T-helper 2 cell treated with Interferon-gamma antibody and Interleukin-4, amounts not matched to agents 100 ng/mL and 5 ng/mL, for 36 hours (primary cell): ENCODE results near the gene MED13. TPM values are rescaled to one million over a fixed set of nuclear protein-coding genes. Genes with fewer than 3 reads are reported as not detected.
"Not testable (repeated sequence)": the region's sequence is repeated elsewhere in the genome, so short reads cannot be mapped to it uniquely, and the experiment has no call there.

Source experiments
- intact Hi-C: fragments of 100-400 bp; cut with micrococcal nuclease; formaldehyde crosslinking; loops from one replicate; pipeline ENCODE4 v1.15.1; 2023
- total RNA-seq: library from RNA; stranded (reverse); gene quantifications from 2 replicates; pipeline ENCODE4 v1.2.3, GENCODE V29; 2022

Gene MED13
- total RNA-seq, 1 donor from 2014 or later = 60.7 TPM

- intact Hi-C loops = no loop called here
Observed at GRCh38 chr17:62001105-62001504, 64.0 kb downstream of the MED13 start.

DNA sequence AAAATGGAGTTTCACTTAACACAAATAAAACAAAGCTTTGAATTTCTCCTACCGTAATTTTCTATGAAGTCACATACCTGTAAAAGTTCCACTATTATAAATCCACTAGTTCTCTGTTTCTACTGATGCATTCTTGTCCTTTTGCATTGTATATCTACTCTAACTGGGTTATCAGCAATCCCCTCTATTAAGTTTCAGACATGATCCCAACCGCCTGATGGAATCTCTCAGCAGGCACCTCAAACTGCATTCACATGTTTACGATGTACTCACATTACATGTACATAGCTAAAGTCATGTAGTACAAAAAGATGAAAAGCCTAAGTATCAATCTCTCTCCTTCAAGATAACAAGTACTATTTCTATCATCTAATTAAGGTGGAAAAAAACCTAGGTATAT is 64.9 kb downstream of the MED13 start:
- intact Hi-C loops = no loop called here

DNA sequence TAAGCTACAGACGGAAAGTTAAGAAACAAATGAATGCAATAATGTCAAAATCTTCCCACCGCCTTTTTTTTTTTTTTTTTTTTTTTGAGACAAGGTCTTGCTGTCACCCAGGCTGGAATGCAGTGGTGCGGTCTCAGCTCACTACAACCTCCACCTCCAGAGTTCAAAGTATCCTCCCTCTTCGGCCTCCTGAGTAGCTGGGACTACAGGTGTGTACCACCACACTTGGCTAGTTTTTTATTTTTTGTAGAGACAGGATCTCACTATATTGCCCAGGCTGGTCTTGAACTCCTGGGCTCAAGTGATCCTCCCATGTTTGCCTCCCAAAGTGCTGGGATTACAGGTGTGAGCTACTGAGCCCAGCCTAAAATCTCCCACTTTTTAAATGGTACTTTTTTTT is 66.5 kb downstream of the MED13 start:
- intact Hi-C loops = not testable (repeated sequence)

- intact Hi-C loops = no loop called here
Observed at GRCh38 chr17:61997664-61998063, 67.4 kb downstream of the MED13 start.

- intact Hi-C loops = no loop called here
Observed at GRCh38 chr17:61996916-61997605, 68.0 kb downstream of the MED13 start.

- intact Hi-C loops = no loop called here
Observed at GRCh38 chr17:61989509-61989908, 75.6 kb downstream of the MED13 start.

DNA sequence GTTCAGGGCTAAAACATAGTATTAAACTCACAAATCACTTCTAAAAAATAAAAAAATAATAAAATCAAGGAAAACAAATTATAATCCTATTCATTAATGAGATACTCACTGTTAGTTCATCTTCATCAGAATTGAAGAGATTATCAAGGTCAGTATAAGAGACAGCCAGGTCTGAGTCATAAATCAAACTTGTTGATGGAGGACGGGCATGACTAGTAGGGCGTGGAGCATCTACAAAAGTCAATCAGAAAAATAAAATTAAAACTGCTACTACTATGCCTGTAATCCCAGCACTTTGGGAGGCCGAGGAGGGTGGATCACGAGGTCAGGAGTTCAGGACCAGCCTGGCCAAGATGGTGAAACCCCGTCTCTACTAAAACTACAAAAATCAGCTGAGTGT is 78.2 kb downstream of the MED13 start:
- intact Hi-C loops = no loop called here

- intact Hi-C loops = no loop called here
Observed at GRCh38 chr17:61984821-61985220, 80.3 kb downstream of the MED13 start.

DNA sequence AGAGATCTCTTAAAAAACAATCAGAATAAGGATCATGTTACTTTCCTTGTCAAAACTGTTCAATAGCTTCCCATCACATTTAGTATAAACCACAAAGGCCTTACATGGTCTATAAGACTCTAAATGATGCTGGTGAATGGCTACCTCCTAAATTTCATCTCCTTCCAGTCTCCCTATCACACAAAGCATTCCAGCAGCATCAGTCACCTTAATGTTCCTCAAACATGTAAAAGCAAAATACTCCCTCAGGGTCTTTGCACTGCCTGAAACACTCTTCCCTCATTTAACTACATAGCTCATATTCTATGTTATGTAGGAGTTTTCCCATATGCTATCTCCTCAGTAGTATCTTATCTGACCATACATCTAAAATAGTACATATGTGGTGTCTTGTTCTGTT is 83.8 kb downstream of the MED13 start:
- intact Hi-C loops = no loop called here

DNA sequence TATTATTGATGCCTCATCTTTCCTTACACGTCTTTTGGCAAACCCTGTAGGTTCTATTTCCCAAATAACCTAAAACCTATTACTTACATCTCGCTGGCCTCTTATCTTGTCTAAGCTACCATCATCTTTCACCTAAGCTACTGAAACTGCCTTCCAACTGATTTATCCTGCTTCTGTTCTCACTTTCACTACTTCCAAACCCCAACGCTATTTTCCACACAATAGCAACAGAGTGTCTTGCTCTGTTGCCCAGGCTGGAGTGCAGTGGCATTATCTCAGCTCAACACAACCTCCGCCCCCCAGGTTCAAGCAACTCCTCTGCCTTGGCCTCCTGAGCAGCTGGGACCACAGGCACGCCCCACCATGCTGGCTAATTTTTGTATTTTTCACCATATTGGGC is 84.5 kb downstream of the MED13 start:
- intact Hi-C loops = no loop called here

DNA sequence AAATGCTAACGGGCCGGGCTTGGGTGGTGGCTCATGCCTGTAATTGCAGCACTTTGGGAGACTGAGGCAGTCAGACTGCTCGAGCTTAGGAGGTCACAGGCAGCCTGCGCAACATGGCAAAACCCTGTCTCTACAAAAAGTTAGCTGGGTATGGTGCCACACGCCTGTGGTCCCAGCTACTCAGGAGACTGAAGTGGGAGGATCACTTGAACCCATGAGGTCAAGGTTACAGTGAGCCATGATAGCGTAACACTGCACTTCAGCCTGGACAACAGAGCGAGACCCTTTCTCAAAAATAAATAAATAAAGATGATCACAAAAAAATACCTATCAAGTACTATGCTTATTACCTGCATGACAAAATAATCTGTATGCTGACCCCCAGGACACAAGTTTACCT is 91.0 kb downstream of the MED13 start:
- intact Hi-C loops = no loop called here

GRCh38 chr17:61972311-61972710 is 92.8 kb downstream of the MED13 start:
- intact Hi-C loops = no loop called here

- intact Hi-C loops = no loop called here
Observed at GRCh38 chr17:61970030-61970429, 95.0 kb downstream of the MED13 start.

- intact Hi-C loops = no loop called here
Observed at GRCh38 chr17:61968757-61969156, 96.3 kb downstream of the MED13 start.

GRCh38 chr17:61967729-61968128 is 97.3 kb downstream of the MED13 start:
- intact Hi-C loops = no loop called here

DNA sequence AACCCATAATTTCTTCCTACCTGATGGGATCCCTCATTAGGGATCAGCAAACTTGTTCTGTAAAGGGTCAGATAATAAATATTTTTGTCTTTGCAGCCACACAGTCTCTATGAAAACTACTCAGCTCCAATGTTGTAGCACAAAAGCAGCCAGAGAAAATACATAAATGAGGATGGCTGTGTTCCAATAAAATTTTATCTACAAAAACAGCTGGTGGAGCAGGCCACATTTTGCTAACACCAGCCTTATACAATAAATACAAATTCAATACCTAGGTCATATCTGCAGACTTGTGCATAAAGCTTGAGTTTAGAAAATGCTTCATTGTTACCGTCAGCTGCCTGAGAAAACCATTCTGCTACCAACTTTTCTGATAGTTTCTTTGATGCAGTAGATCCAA is 98.9 kb downstream of the MED13 start:
- intact Hi-C loops = no loop called here

GRCh38 chr17:61955619-61956018 is 109.5 kb downstream of the MED13 start:
- intact Hi-C loops = no loop called here

DNA sequence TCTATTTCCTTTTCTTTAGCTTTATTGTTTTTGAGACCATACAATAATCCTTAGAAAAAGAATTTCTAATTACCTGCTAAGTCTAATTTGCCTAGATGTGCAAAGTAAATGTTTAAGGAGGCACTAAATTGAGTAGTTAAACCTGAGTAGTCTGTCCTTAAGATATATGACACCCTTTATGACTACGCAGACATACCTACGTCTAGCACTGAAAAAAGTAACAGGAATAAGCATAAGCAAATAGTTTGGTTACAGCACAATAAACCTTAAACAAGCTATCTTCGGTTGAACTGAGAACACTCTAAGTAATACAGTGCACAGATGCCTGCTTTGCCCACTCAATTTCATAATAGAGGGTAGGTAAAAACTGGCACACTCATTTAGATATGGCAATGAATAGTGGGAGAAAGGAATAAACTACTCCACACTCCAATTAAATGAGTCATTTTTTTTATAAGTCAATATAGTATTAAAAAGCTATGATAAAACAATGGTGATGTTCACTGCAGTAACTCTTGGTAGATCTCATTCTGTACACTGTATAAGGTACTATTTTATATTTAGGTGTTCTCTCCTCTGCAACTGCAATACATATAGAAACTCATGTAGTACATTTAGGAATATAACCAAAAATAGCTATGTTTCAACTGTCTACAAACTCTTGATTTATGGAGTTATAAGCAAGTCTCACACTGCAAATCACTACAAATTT is 117.6 kb downstream of the MED13 start:
- intact Hi-C loops = no loop called here

DNA sequence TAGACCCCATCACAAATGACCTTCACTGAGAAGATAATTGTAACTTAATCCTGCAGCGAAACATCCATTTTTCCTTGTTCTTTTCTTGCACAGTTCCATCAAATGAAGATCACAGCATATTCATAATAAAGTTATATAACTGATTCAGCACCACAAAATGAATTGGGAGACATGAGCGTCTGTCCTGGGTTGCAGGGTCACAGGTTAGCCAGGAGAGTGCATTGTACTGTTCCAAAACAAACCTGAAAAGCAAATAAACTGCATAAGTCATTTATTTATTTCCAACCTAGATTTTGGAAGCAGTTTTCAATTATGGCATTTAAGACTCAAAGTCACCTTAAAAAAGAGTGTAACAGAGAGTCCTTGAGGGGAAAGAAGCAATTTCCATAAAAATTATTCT is 118.7 kb downstream of the MED13 start:
- intact Hi-C loops = no loop called here

DNA sequence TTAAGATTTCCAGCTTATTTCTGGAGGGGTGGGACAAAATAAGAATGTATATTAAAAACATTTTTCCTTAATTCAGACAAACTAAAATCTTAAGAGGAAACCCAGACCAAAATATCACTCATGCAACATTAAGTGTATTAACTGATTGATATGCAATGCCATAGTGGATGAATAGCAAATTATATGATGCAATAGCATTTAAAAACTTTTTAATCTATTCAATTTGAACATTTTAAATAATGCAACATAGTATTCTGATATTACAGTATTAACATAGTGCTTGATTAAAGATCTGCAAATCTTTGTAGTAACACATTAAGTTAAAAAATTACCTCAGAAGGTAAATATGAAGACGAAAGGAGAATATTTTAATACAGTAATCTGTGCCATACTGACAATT is 122.0 kb downstream of the MED13 start:
- intact Hi-C loops = no loop called here

DNA sequence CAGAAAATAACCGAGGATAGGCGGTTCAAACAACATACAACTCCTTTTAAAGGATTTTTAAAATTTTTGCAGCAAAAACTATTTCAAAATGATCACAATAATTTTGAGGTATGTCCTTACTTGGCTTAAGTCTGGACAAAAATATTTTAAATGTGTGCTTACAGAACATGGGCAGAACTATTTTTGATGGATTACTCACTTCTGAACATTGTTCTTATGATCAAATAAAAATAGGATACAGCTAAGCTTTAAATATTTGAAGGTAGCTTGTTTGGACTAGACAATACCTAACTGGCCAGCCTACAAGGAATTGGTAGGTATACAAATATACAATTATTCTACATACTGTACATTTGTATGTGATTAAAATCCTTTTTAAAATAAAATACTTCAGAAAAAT is 123.0 kb downstream of the MED13 start:
- intact Hi-C loops = no loop called here

DNA sequence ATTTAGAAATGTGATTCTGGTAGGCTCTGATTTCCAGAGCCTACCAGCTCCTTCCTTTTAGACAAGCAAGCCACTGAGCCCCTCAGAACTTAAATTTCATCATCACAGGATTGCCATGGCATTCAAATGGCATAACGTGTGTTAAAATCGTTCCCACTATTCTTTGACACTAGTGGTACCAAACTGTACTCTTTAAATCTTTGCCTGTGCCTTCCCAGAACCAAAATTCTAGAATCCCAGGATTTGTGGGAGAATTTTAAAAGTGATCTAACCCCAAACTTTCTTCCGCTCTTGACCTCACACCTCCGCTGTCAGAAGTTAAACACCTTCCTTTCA is 137.0 kb downstream of the MED13 start:
- intact Hi-C loops = no loop called here
